Heart left ventricle (tissue), 13 donors: ENCODE measurements around the gene PTPN9.

Experiments
- CTCF ChIP-seq, 12 donors: fragments of 200-600 bp; sonication (generic) in 4 of 12; IDR thresholded peaks; one replicate each; pipeline versions ENCODE4 v1.5.0 to v1.8.0; 2018 to 2022; ENCODE audit warnings: antibody characterized with exemption in 12 of 12, mild to moderate bottlenecking in 5 of 12
- POLR2A ChIP-seq, 2 donors: fragments of 450-650 bp; IDR thresholded peaks; one replicate each; pipeline ENCODE4 v1.6.1; 2017; ENCODE audit warnings: antibody characterized with exemption in 2 of 2, mild to moderate bottlenecking in 2 of 2, moderate library complexity in 2 of 2
- donor health status: ischemic (EF 13 %, LVEDD 7.1; RV severe dilation, severe dysfunction).
- donor health status: DM: no; HTN: yes; CAD: no.
- donor health status: DM: no; HTN: no; CAD: no.
- donor health status: ischemic (EF 25% LVEDD 6.9; RV normal size, moderate dysfunction).
- donor health status: ischemic (EF 25% LVEDD 5.7; RV mildly dilated, moderate dysfunction).
- donor health status: ischemic (EF 35%, LVEDD 5.7; RV mildly dilated, moderate dysfunction).
- donor health status: nonischemic (EF 11% LVEDD 7.7; RV severe dilation, severe dysfunction).
- donor health status: DM: yes; HTN: yes; CAD: no.
- donor health status: PGD.
- donor health status: ischemic (EF 29% LVEDD 5.4; RV normal size, mild dysfunction).
- donor health status: nonischemic (EF 23%, LVEDD 6.1; RV moderate dilation, normal function).

DNA sequence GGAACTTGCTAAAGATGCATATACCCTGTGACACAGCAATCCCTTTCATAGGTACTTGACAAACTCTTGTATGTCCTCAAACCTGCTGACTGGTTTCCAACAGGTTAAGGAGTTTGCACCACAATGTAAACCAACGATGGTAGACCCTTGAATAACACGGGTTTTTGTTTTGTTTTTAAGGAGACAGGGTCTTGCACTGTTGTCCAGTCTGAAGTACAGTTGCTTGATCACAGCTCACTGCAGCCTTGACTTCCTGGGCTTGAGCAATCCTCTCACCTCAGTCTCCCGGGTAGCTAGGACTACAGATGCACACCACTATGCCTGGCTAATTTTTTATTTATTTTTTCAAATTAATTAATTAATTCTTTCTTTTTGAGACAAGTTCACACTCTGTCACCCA lies 151.0 kb downstream of the PTPN9 start:
- TF ChIP-seq POLR2A (IDR thresholded peaks at IDR 0.05) (no peak), CTCF (IDR thresholded peaks at IDR 0.05) (no peak)
